Endothelial cell (in vitro differentiated cells): Measurements from ENCODE around the gene DENND1B. TPM values are rescaled to one million over a fixed set of nuclear protein-coding genes. Genes with fewer than 3 reads are reported as not detected.

Experiments used
- DNase-seq: peaks from one replicate; pipeline ENCODE4 v3.0.0; 2021; ENCODE audit warnings: low spot score
- H3K27ac Mint-ChIP-seq: one replicate; pipeline ENCODE4 v1.8.0; 2021; ENCODE audit warnings: mixed read lengths, inconsistent platforms; ENCODE audit not compliant: unreplicated experiment
- H3K27me3 Mint-ChIP-seq: one replicate; pipeline ENCODE4 v1.8.0; 2021; ENCODE audit warnings: mild to moderate bottlenecking, moderate library complexity, mixed read lengths, inconsistent platforms; ENCODE audit not compliant: unreplicated experiment
- H3K36me3 Mint-ChIP-seq: one replicate; pipeline ENCODE4 v1.8.0; 2021; ENCODE audit warnings: mild to moderate bottlenecking, low read depth, mixed read lengths, inconsistent platforms; ENCODE audit not compliant: unreplicated experiment
- H3K4me1 Mint-ChIP-seq: one replicate; pipeline ENCODE4 v1.8.0; 2021; ENCODE audit warnings: mild to moderate bottlenecking, mixed read lengths, inconsistent platforms; ENCODE audit not compliant: unreplicated experiment
- H3K4me3 Mint-ChIP-seq: one replicate; pipeline ENCODE4 v1.8.0; 2021; ENCODE audit warnings: mild to moderate bottlenecking, mixed read lengths, inconsistent platforms; ENCODE audit not compliant: unreplicated experiment
- H3K9me3 Mint-ChIP-seq: one replicate; pipeline ENCODE4 v1.8.0; 2021; ENCODE audit warnings: mixed read lengths, inconsistent platforms; ENCODE audit not compliant: unreplicated experiment
- total RNA-seq: library from RNA; stranded (reverse); fragmentation: NEBNext Ultra II Directional; extraction: Animal tissue kit (Norgen Biotek cat#: 25700); gene quantifications from one replicate; pipeline ENCODE4 v1.2.1, GENCODE V29; 2021; ENCODE audit not compliant: unreplicated experiment
- TF ChIP-seq, protein P1 (sequence below): fragments of 200-600 bp; sonication (generic); IDR thresholded peaks from one replicate; pipeline ENCODE4 v1.5.0; 2021; ENCODE audit warnings: antibody characterized with exemption; ENCODE audit not compliant: unreplicated experiment

The DENND1B gene
- total RNA-seq, 1 donor from 2014 or later = 7.5 TPM

DNA sequence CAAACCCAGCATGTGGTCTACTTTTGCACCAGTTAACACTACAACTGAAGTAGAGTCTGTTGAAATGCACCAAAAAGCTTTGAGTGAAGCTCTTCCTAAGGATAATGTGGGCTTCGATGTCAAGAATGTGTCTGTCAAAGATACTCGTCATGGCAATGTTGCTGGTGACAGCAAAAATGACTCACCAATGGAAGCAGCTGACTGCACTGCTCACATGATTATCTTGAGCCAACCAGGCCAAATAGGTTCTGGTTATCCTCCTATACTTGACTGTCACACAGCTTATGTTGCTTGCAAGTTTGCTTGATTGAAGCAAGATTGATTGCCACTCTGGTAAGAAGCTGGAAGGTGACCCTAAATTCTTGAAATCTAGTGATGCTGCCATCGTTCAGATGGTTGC lies 85.2 kb downstream of the DENND1B start:
- H3K27ac Mint-ChIP-seq = no peak overlapping the region
- TF ChIP-seq, protein P1, sequence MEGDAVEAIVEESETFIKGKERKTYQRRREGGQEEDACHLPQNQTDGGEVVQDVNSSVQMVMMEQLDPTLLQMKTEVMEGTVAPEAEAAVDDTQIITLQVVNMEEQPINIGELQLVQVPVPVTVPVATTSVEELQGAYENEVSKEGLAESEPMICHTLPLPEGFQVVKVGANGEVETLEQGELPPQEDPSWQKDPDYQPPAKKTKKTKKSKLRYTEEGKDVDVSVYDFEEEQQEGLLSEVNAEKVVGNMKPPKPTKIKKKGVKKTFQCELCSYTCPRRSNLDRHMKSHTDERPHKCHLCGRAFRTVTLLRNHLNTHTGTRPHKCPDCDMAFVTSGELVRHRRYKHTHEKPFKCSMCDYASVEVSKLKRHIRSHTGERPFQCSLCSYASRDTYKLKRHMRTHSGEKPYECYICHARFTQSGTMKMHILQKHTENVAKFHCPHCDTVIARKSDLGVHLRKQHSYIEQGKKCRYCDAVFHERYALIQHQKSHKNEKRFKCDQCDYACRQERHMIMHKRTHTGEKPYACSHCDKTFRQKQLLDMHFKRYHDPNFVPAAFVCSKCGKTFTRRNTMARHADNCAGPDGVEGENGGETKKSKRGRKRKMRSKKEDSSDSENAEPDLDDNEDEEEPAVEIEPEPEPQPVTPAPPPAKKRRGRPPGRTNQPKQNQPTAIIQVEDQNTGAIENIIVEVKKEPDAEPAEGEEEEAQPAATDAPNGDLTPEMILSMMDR = no peak
- no peaks in the 10 kb centered on the region for H3K9me3 Mint-ChIP-seq
- H3K4me1 Mint-ChIP-seq = no peaks in the 10 kb centered on the region
- H3K36me3 Mint-ChIP-seq = peaks cover 11% of the 10 kb centered on the region
- DNase-seq = no peak
- H3K27me3 Mint-ChIP-seq = no peaks in the 10 kb centered on the region
- H3K4me3 Mint-ChIP-seq = no peak overlapping the region

DNA sequence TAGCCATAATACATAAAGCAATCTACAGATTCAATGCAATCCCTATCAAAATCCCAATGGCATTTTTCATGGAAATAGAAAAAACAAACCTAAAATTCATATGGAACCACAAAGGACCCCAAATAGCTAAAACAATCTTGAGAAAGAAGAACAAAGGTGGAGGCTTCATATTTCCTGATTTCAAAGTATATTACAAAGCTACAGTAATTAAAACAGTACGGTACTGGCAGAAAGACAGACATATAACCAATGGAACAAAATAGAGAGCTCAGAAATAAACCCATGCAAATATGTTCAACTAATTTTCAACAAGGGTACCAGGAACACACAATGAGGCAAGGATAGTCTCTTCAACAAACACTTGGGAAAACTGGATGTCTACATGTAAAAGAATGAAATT lies 87.0 kb downstream of the DENND1B start:
- DNase-seq = no peak
- Mint-ChIP-seq H3K27me3 (no peaks in the 10 kb centered on the region), H3K36me3 (peaks cover 11% of the 10 kb centered on the region), H3K9me3 (no peaks in the 10 kb centered on the region), H3K27ac (no peak overlapping the region), H3K4me1 (no peaks in the 10 kb centered on the region), H3K4me3 (no peak overlapping the region)
- TF ChIP-seq, protein P1 = no peak

DNA sequence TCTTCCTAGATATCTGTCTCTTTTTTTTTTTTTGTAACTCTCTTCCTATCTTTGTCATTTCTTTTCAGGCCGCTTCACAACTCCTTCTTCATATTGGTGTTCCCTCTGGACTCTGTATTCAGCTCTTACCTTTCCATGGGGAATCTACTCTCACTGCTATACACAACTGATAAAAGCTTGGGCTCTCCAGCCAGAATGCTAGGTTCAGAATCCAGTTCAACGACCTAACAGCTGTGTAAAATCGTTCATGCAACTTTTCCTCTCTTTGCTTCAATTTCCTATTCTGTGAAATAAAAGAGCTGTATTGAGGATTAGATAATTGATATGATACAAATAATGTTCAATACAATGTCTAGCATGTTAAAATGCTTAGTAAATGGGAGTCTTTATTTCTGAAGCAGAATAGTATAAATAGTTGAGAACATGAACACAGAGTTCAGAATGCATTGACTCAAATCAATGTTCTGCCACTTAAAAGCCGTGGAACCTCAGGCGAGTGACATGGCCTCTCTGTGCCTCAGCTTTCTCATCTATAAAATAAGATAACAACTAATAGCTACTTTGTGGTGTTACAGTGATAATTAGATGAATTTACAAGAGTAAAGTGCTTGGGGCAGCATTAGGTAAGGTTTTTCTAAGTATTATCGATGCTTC lies 88.5 kb downstream of the DENND1B start:
- Mint-ChIP-seq H3K27ac (no peak overlapping the region), H3K4me3 (no peak overlapping the region), H3K27me3 (no peaks in the 10 kb centered on the region), H3K9me3 (no peaks in the 10 kb centered on the region), H3K36me3 (peaks cover 11% of the 10 kb centered on the region), H3K4me1 (peaks cover 5% of the 10 kb centered on the region)
- no peak for DNase-seq
- TF ChIP-seq, protein P1 = no peak

DNA sequence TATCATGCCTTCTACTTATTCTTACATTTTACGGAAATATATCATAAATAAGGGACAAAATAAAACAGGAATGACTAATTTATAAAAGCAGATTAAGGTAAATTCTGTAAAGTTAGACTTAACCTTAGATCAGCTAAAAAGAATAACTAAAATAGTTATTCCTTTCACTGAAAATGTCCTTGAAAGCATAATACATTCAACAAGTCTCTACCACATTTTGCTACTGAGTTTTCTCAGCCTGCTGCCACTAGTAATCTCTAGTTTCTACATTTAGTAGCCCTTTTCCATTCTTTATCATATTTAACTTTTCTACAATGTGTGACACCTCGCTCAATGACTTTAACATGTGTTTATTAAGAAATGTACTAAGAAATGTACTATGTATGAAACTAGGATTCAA lies 89.0 kb downstream of the DENND1B start:
- no peaks in the 10 kb centered on the region for H3K27me3 Mint-ChIP-seq
- DNase-seq = no peak
- H3K27ac Mint-ChIP-seq = no peak overlapping the region
- H3K4me1 Mint-ChIP-seq = peaks cover 5% of the 10 kb centered on the region
- TF ChIP-seq, protein P1 = no peak
- H3K4me3 Mint-ChIP-seq = no peak overlapping the region
- H3K36me3 Mint-ChIP-seq = peaks cover 11% of the 10 kb centered on the region
- H3K9me3 Mint-ChIP-seq = no peaks in the 10 kb centered on the region

DNA sequence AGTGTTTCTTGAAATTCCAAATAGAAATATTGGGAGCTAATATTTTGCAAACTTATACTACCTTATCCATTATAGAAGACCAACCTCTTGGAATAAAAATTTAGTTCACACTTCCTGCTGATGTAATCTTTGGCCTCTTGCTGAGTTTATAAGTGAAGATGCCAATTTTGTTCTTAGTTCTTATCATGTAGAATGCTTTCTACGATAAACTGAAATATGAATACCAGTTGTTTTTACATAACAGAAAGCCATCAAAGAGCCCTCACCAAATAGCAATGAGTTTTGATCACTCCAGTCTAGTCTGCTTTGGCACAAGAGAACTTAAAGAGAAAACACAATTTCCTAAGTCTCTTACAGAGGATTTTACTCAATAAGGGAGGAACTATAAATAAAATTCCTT lies 89.5 kb downstream of the DENND1B start:
- DNase-seq = no peak
- Mint-ChIP-seq H3K27ac (no peak overlapping the region), H3K4me1 (peaks cover 5% of the 10 kb centered on the region), H3K9me3 (no peaks in the 10 kb centered on the region), H3K27me3 (no peaks in the 10 kb centered on the region), H3K4me3 (no peak overlapping the region), H3K36me3 (peaks cover 11% of the 10 kb centered on the region)
- TF ChIP-seq, protein P1 = no peak
